ENCODE measurements around the gene CACNA1D.

Gene CACNA1D

DNA sequence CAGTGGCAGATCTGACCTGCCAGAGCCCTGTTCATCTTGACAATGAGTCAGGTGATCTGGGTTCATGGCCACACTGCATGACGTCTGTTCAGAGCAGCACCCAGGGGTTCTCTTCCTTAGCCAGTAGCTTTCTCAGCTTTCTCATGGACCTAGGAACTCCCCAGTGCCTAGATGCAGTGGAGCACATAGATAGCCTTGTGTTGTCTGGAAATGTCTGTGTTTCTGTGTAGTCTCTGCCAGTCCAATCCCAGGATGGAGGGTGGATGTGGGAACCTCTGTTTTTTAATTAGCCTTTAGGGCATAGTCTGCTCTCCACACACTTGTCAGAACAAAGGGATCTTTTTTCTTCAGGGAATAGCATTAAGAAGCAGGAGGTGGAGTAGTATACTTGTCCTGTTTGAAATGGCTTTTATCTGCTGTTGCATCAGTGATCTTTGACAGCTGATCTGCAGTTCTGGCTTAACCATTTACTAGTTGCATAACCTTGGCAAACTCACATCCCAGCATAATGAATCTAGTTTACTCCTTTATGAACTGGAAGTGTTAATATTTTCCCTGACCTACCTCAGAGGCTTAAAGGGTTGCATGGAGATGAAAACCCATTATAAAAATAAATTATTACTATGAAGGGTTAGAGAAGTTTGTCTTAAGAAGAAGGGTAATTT, 16.1 kb upstream of the CACNA1D start:
- H3K4ac ChIP-seq (ENCODE audit: low read depth in 1 of 2, low read length in 2 of 2) = no peak overlapping the region
- no peak overlapping the region for H4K91ac ChIP-seq (ENCODE audit: low read length)
- no peak overlapping the region for H3K9ac ChIP-seq (ENCODE audit: low read length)
- no peak overlapping the region for H2BK15ac ChIP-seq (ENCODE audit: low read depth, poor library complexity, severe bottlenecking)
- 25% methylated on average over 1 of the region's 1 CpG for WGBS
- H2BK12ac ChIP-seq (ENCODE audit: low read length in 2 of 2) = no peak overlapping the region
- H2AK5ac ChIP-seq (ENCODE audit: low read length, severe bottlenecking) = no peak overlapping the region
- no peak overlapping the region for H3K18ac ChIP-seq (ENCODE audit: low read depth in 1 of 2, low read length in 2 of 2)
- no peak overlapping the region for H2AFZ ChIP-seq (ENCODE audit: low read depth, low read length)
- H2BK120ac ChIP-seq (ENCODE audit: low read depth, low read length) = no peak overlapping the region
- H3K14ac ChIP-seq (ENCODE audit: low read length in 2 of 2) = no peak overlapping the region
- no peaks in the 10 kb centered on the region for H3K36me3 ChIP-seq (ENCODE audit: control insufficient read depth in 1 of 2, insufficient read depth in 2 of 2, low read depth in 1 of 2, low read length in 2 of 2)
- no peaks in the 10 kb centered on the region for H3K9me3 ChIP-seq (ENCODE audit: control insufficient read depth, low read length)
- H3K27ac ChIP-seq (ENCODE audit: low read length, poor library complexity, severe bottlenecking) = peak overlapping the region; percentile 36
- H3K79me1 ChIP-seq (replicated peaks; ENCODE audit: low read length, poor library complexity, severe bottlenecking) = no peaks in the 10 kb centered on the region
- H2BK5ac ChIP-seq (ENCODE audit: low read depth, low read length, poor library complexity, severe bottlenecking) = no peak overlapping the region
- no peak overlapping the region for H3K4me3 ChIP-seq (ENCODE audit: insufficient read depth in 1 of 2, low read depth in 1 of 2, low read length in 2 of 2)
- H3K4me2 ChIP-seq (ENCODE audit: low read length, poor library complexity, severe bottlenecking) = no peak overlapping the region
- H4K8ac ChIP-seq (ENCODE audit: low read length) = no peak overlapping the region
- H3K23ac ChIP-seq (ENCODE audit: low read length in 2 of 2) = no peak overlapping the region
- H3K4me1 ChIP-seq (ENCODE audit: control insufficient read depth, insufficient read depth, low read depth, low read length) = peaks cover 6% of the 10 kb centered on the region
- no peak for DNase-seq
- peaks cover 13% of the 10 kb centered on the region in 2 experiments for H3K27me3 ChIP-seq (ENCODE audit: control insufficient read depth in 1 of 2, insufficient read depth in 1 of 2, low read length in 2 of 2)

- no peak overlapping the region for H3K18ac ChIP-seq (ENCODE audit: low read depth in 1 of 2, low read length in 2 of 2)
- H3K4me1 ChIP-seq (ENCODE audit: control insufficient read depth, insufficient read depth, low read depth, low read length) = peaks cover 4% of the 10 kb centered on the region
- H3K36me3 ChIP-seq (ENCODE audit: control insufficient read depth in 1 of 2, insufficient read depth in 2 of 2, low read depth in 1 of 2, low read length in 2 of 2) = no peaks in the 10 kb centered on the region
- H3K4me3 ChIP-seq (ENCODE audit: insufficient read depth in 1 of 2, low read depth in 1 of 2, low read length in 2 of 2) = no peak overlapping the region
- H3K27me3 ChIP-seq (ENCODE audit: control insufficient read depth in 1 of 2, insufficient read depth in 1 of 2, low read length in 2 of 2) = peaks cover 10 to 13% of the 10 kb centered on the region in 2 experiments
- no peak overlapping the region for H3K23ac ChIP-seq (ENCODE audit: low read length in 2 of 2)
- H3K4ac ChIP-seq (ENCODE audit: low read depth in 1 of 2, low read length in 2 of 2) = no peak overlapping the region
- H3K4me2 ChIP-seq (ENCODE audit: low read length, poor library complexity, severe bottlenecking) = no peak overlapping the region
- no peaks in the 10 kb centered on the region for H3K79me1 ChIP-seq (replicated peaks; ENCODE audit: low read length, poor library complexity, severe bottlenecking)
- no peak overlapping the region for H2BK120ac ChIP-seq (ENCODE audit: low read depth, low read length)
- peak overlapping the region in 1 of 2 experiments; percentile 57 for H3K14ac ChIP-seq (ENCODE audit: low read length in 2 of 2)
- no peak overlapping the region for H2BK15ac ChIP-seq (ENCODE audit: low read depth, poor library complexity, severe bottlenecking)
- no peak overlapping the region for H3K9ac ChIP-seq (ENCODE audit: low read length)
- H2AFZ ChIP-seq (ENCODE audit: low read depth, low read length) = no peak overlapping the region
- 45% methylated on average over 4 of the region's 4 CpGs for WGBS
- H2AK5ac ChIP-seq (ENCODE audit: low read length, severe bottlenecking) = no peak overlapping the region
- H3K27ac ChIP-seq (ENCODE audit: low read length, poor library complexity, severe bottlenecking) = no peak overlapping the region
- H2BK12ac ChIP-seq (ENCODE audit: low read length in 2 of 2) = no peak overlapping the region
- H4K91ac ChIP-seq (ENCODE audit: low read length) = no peak overlapping the region
- H3K9me3 ChIP-seq (ENCODE audit: control insufficient read depth, low read length) = no peaks in the 10 kb centered on the region
- DNase-seq = no peak
- no peak overlapping the region for H4K8ac ChIP-seq (ENCODE audit: low read length)
- no peak overlapping the region for H2BK5ac ChIP-seq (ENCODE audit: low read depth, low read length, poor library complexity, severe bottlenecking)
These were observed 15.3 kb upstream of the CACNA1D start for GRCh38 chr3:53478921-53479664.

DNA sequence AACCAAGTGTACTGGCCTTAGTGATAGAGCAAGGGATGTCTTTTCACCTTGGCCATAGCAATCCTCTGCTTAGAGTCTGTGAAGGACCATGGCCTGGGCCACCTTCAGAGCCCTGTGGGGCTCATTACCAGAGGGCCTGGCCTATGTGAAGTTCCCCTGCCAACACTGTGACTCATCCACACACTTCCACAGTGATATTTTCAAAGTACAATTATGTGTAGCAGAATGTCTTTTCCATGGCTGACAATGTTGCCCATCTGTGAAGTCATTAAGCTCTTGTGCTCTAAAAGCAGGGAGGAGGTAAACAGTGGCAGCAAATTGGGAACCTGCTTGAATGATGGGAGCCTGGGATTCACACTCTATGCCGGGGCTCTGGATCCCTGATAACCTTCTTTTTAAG, 12.2 kb upstream of the CACNA1D start:
- Histone ChIP-seq H3K36me3 (ENCODE audit: control insufficient read depth in 1 of 2, insufficient read depth in 2 of 2, low read depth in 1 of 2, low read length in 2 of 2) (no peaks in the 10 kb centered on the region), H2BK15ac (ENCODE audit: low read depth, poor library complexity, severe bottlenecking) (no peak overlapping the region), H4K91ac (ENCODE audit: low read length) (no peak overlapping the region), H3K79me1 (replicated peaks; ENCODE audit: low read length, poor library complexity, severe bottlenecking) (no peaks in the 10 kb centered on the region), H4K8ac (ENCODE audit: low read length) (no peak overlapping the region), H2BK120ac (ENCODE audit: low read depth, low read length) (no peak overlapping the region), H2BK12ac (ENCODE audit: low read length in 2 of 2) (no peak overlapping the region), H3K4me1 (ENCODE audit: control insufficient read depth, insufficient read depth, low read depth, low read length) (peaks cover 4% of the 10 kb centered on the region), H2BK5ac (ENCODE audit: low read depth, low read length, poor library complexity, severe bottlenecking) (no peak overlapping the region), H3K4me2 (ENCODE audit: low read length, poor library complexity, severe bottlenecking) (peak overlapping the region; percentile 2), H3K18ac (ENCODE audit: low read depth in 1 of 2, low read length in 2 of 2) (no peak overlapping the region), H3K14ac (ENCODE audit: low read length in 2 of 2) (no peak overlapping the region), H3K23ac (ENCODE audit: low read length in 2 of 2) (no peak overlapping the region), H3K9me3 (ENCODE audit: control insufficient read depth, low read length) (no peaks in the 10 kb centered on the region), H3K27ac (ENCODE audit: low read length, poor library complexity, severe bottlenecking) (no peak overlapping the region), H3K4me3 (ENCODE audit: insufficient read depth in 1 of 2, low read depth in 1 of 2, low read length in 2 of 2) (no peak overlapping the region), H2AK5ac (ENCODE audit: low read length, severe bottlenecking) (no peak overlapping the region), H2AFZ (ENCODE audit: low read depth, low read length) (no peak overlapping the region), H3K27me3 (ENCODE audit: control insufficient read depth in 1 of 2, insufficient read depth in 1 of 2, low read length in 2 of 2) (peaks cover 9 to 10% of the 10 kb centered on the region in 2 experiments), H3K4ac (ENCODE audit: low read depth in 1 of 2, low read length in 2 of 2) (no peak overlapping the region), H3K9ac (ENCODE audit: low read length) (no peak overlapping the region)
- WGBS = 77% methylated on average over 1 of the region's 1 CpG
- no peak for DNase-seq

GRCh38 chr3:53483821-53484220, 10.6 kb upstream of the CACNA1D start:
- H3K9ac ChIP-seq (ENCODE audit: low read length) = no peak overlapping the region
- no peak overlapping the region for H2BK5ac ChIP-seq (ENCODE audit: low read depth, low read length, poor library complexity, severe bottlenecking)
- H3K27ac ChIP-seq (ENCODE audit: low read length, poor library complexity, severe bottlenecking) = no peak overlapping the region
- DNase-seq = no peak
- H3K14ac ChIP-seq (ENCODE audit: low read length in 2 of 2) = no peak overlapping the region
- H2BK12ac ChIP-seq (ENCODE audit: low read length in 2 of 2) = no peak overlapping the region
- H3K79me1 ChIP-seq (replicated peaks; ENCODE audit: low read length, poor library complexity, severe bottlenecking) = no peaks in the 10 kb centered on the region
- no peak overlapping the region for H3K4me2 ChIP-seq (ENCODE audit: low read length, poor library complexity, severe bottlenecking)
- H3K18ac ChIP-seq (ENCODE audit: low read depth in 1 of 2, low read length in 2 of 2) = no peak overlapping the region
- no peak overlapping the region for H4K8ac ChIP-seq (ENCODE audit: low read length)
- H3K4me3 ChIP-seq (ENCODE audit: insufficient read depth in 1 of 2, low read depth in 1 of 2, low read length in 2 of 2) = no peak overlapping the region
- no peak overlapping the region for H3K4ac ChIP-seq (ENCODE audit: low read depth in 1 of 2, low read length in 2 of 2)
- no peak overlapping the region for H2AK5ac ChIP-seq (ENCODE audit: low read length, severe bottlenecking)
- H2BK120ac ChIP-seq (ENCODE audit: low read depth, low read length) = no peak overlapping the region
- 20% methylated on average over 1 of the region's 2 CpGs for WGBS
- H3K27me3 ChIP-seq (ENCODE audit: control insufficient read depth in 1 of 2, insufficient read depth in 1 of 2, low read length in 2 of 2) = peaks cover 7 to 10% of the 10 kb centered on the region in 2 experiments
- no peak overlapping the region for H3K23ac ChIP-seq (ENCODE audit: low read length in 2 of 2)
- H3K36me3 ChIP-seq (ENCODE audit: control insufficient read depth in 1 of 2, insufficient read depth in 2 of 2, low read depth in 1 of 2, low read length in 2 of 2) = no peaks in the 10 kb centered on the region
- H3K4me1 ChIP-seq (ENCODE audit: control insufficient read depth, insufficient read depth, low read depth, low read length) = peaks cover under 1% of the 10 kb centered on the region
- H2BK15ac ChIP-seq (ENCODE audit: low read depth, poor library complexity, severe bottlenecking) = no peak overlapping the region
- H2AFZ ChIP-seq (ENCODE audit: low read depth, low read length) = no peak overlapping the region
- H3K9me3 ChIP-seq (ENCODE audit: control insufficient read depth, low read length) = no peaks in the 10 kb centered on the region
- no peak overlapping the region for H4K91ac ChIP-seq (ENCODE audit: low read length)

Measured in mesenchymal stem cell (in vitro differentiated cells and primary cell).